NCI-H82 treated with DMSO at 0.1 percent for 48 hours (cell line): ENCODE results near the gene KMT2A.
A peak's percentile ranks its signal among the peaks of the same experiment; 100 is the strongest.
"Not testable (repeated sequence)": the region's sequence is repeated elsewhere in the genome, so short reads cannot be mapped to it uniquely, and the experiment has no call there.

Experiments used
- DNase-seq: peaks from one replicate; lab custom pipeline; 2025; ENCODE audit not compliant: unreplicated experiment; lab: John Stamatoyannopoulos, UW

The KMT2A gene

GRCh38 chr11:118481238-118481637 lies 44.9 kb downstream of the KMT2A start:
- not testable (repeated sequence) for DNase-seq

DNA sequence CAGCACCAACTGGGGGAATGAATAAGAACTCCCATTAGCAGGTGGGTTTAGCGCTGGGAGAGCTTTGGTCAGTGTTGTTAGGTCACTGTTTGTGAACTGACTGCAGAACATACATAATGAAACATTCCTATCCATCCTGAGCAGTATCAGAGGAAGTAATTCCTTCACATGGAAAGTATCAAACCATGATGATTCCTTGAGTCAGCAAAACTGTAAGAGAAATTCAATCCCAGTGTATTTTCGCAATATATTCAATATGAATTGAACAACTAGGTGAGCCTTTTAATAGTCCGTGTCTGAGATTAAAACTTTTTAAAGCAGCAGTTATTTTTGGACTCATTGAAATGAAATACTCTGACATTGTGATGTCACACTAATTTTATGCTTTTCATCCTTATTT lies 48.1 kb downstream of the KMT2A start:
- DNase-seq: no peak

DNA sequence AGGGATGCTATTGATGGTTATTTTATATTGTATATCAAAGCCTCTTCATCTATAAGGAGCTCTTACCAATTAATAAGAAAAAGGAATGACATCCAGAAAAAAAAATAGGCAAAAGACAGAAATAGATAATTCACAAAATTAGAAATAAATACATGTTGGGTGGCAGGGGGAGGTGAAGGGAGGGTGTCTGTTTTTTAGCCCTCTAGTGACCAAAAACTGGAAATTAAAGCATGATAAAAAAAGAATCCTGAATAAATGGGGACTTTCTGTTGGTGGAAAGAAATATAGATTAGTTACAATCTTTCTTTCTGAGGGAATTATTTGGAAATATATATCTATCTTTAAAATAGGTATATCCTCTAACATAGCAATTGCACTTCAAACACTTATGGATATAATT lies 49.0 kb downstream of the KMT2A start:
- no peak for DNase-seq

DNA sequence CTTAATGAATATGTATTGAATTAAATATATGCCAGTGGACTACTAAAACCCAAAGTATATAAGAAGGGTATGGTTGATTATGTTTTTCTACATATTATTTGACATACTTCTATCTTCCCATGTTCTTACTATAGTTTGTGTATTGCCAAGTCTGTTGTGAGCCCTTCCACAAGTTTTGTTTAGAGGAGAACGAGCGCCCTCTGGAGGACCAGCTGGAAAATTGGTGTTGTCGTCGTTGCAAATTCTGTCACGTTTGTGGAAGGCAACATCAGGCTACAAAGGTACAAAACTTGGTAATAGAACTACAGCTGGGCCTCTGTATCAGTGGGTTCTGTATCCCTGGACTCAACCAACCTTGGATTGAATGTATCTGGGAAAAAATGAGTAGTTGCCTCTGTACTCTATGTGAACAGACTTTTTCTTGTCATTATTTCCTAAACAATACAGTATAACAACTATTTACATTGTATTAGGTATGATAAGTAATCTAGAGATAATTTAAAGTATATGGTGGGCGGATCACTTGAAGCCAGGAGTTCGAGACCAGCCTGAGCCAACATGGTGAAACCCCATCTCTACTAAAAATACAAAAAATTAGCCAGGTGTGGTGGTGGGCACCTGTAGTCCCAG lies 52.3 kb downstream of the KMT2A start:
- DNase-seq: peak; percentile 59

DNA sequence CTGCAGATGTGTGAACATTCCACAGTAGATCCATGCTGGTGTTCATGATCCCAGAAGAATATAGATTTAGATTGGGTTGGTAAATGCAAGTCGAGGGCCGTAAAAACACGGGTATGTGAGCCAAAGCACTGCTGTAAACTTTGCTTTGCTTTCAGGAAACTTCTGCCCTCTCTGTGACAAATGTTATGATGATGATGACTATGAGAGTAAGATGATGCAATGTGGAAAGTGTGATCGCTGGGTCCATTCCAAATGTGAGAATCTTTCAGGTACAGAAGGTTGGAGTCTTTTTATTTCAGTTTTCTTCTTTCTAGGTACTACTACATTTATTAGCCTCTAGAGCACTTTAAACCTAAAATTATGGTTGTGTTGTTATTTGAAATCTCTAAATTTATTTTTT lies 54.7 kb downstream of the KMT2A start:
- no peak for DNase-seq

- DNase-seq: no peak
Observed at GRCh38 chr11:118497831-118498230, 61.5 kb downstream of the KMT2A start.

- no peak for DNase-seq
Observed at GRCh38 chr11:118503216-118503615, 66.9 kb downstream of the KMT2A start.

- no peak for DNase-seq
Observed at GRCh38 chr11:118511601-118512000, 75.3 kb downstream of the KMT2A start.

- no peak for DNase-seq
Observed at GRCh38 chr11:118514103-118514502, 77.8 kb downstream of the KMT2A start.

GRCh38 chr11:118519549-118519948 lies 83.3 kb downstream of the KMT2A start:
- DNase-seq: no peak

DNA sequence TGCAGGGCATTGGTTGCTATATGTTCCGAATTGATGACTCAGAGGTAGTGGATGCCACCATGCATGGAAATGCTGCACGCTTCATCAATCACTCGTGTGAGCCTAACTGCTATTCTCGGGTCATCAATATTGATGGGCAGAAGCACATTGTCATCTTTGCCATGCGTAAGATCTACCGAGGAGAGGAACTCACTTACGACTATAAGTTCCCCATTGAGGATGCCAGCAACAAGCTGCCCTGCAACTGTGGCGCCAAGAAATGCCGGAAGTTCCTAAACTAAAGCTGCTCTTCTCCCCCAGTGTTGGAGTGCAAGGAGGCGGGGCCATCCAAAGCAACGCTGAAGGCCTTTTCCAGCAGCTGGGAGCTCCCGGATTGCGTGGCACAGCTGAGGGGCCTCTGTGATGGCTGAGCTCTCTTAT lies 85.6 kb downstream of the KMT2A start:
- no peak for DNase-seq

GRCh38 chr11:118522571-118523072 lies 86.3 kb downstream of the KMT2A start:
- no peak for DNase-seq

DNA sequence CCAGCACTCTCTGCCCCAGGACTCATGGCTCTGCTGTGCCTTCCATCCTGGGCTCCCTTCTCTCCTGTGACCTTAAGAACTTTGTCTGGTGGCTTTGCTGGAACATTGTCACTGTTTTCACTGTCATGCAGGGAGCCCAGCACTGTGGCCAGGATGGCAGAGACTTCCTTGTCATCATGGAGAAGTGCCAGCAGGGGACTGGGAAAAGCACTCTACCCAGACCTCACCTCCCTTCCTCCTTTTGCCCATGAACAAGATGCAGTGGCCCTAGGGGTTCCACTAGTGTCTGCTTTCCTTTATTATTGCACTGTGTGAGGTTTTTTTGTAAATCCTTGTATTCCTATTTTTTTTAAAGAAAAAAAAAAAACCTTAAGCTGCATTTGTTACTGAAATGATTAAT lies 88.1 kb downstream of the KMT2A start:
- no peak for DNase-seq

DNA sequence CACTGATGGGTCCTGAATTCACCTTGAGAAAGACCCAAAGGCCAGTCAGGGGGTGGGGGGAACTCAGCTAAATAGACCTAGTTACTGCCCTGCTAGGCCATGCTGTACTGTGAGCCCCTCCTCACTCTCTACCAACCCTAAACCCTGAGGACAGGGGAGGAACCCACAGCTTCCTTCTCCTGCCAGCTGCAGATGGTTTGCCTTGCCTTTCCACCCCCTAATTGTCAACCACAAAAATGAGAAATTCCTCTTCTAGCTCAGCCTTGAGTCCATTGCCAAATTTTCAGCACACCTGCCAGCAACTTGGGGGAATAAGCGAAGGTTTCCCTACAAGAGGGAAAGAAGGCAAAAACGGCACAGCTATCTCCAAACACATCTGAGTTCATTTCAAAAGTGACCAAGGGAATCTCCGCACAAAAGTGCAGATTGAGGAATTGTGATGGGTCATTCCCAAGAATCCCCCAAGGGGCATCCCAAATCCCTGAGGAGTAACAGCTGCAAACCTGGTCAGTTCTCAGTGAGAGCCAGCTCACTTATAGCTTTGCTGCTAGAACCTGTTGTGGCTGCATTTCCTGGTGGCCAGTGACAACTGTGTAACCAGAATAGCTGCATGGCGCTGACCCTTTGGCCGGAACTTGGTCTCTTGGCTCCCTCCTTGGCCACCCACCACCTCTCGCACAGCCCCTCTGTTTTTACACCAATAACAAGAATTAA lies 88.6 kb downstream of the KMT2A start:
- no peak for DNase-seq

DNA sequence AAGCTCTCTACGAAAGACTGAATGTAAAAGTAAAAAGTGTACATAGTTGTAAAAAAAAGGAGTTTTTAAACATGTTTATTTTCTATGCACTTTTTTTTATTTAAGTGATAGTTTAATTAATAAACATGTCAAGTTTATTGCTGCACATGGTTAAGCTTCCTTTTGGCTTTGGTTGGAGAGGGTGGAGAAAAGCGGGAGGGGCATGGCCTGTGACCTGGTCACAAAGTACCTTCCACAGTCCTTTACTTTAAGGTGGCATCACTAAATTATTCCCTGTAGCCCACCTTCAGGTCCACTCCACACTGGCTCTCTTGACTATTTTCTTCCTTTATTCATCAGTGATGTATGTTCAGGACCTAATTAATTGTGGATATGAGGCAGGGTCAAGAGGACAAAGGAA lies 90.4 kb downstream of the KMT2A start:
- no peak for DNase-seq

DNA sequence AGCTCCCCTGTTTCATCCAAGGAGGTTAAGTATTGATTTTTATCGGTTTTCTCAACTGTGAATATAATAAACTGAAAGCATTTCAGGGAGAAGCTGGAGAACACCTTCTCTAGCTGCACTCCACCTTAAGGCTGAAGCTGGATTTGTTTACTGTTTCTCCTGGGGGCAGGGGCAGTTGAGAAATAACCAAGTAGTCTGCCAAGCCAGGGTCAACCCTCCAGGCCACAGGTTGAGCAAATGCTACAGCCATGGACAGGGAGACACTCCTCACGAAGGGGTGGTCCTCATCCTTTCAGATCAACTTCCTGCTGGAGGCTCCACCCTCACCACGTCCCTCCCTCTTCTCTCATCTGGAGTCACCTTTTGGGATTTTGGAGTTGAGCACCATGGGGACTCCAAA lies 90.8 kb downstream of the KMT2A start, which contains the start of gene TTC36:
Gene TTC36 (plus strand): TSS at position 366 of the 400 bp plus-strand sequence. CDS start 21 bp downstream, at position 387.
- DNase-seq: no peak

- DNase-seq: no peak
Observed at GRCh38 chr11:118528511-118528910, 92.2 kb downstream of the KMT2A start.

GRCh38 chr11:118529584-118530175 lies 93.4 kb downstream of the KMT2A start:
- no peak for DNase-seq

- DNase-seq: no peak
Observed at GRCh38 chr11:118530180-118530682, 93.9 kb downstream of the KMT2A start.

- peak; percentile 8 for DNase-seq
Observed at GRCh38 chr11:118530683-118531596, 94.6 kb downstream of the KMT2A start, which contains the start of gene TMEM25. Gene TMEM25 (plus strand): TSS chr11:118531192. CDS start chr11:118531802, 610 bp downstream.
